ENCODE results near the gene SLC50A1.

Gene SLC50A1

GRCh38 chr1:155184351-155184811 lies 48.7 kb downstream of the SLC50A1 start:
- DNase-seq (ENCODE audit: low spot score), result no peak

- no peak for DNase-seq (ENCODE audit: low spot score)
Observed at GRCh38 chr1:155184835-155185782, 49.5 kb downstream of the SLC50A1 start.

- no peak for DNase-seq (ENCODE audit: low spot score)
Observed at GRCh38 chr1:155185783-155186066, 50.1 kb downstream of the SLC50A1 start.

GRCh38 chr1:155186067-155186793 lies 50.6 kb downstream of the SLC50A1 start:
- no peak for DNase-seq (ENCODE audit: low spot score)

- DNase-seq (ENCODE audit: low spot score), result no peak
Observed at GRCh38 chr1:155186794-155187455, 51.3 kb downstream of the SLC50A1 start.

- DNase-seq (ENCODE audit: low spot score), result no peak
Observed at GRCh38 chr1:155187456-155187891, 51.8 kb downstream of the SLC50A1 start.

GRCh38 chr1:155188268-155188667 lies 52.6 kb downstream of the SLC50A1 start:
- DNase-seq (ENCODE audit: low spot score), result no peak

Data from cerebellar cortex (tissue), 1 donor.